K562 (cell line): Measurements from ENCODE around the gene HBEGF. TPM values are rescaled to one million over a fixed set of nuclear protein-coding genes. Genes with fewer than 3 reads are reported as not detected.
A peak's percentile ranks its signal among the peaks of the same experiment; 100 is the strongest.

ENCODE experiments used
- CAMTA2 ChIP-seq: fragments of 250-450 bp; sonication (Bioruptor Pico); conservative IDR thresholded peaks from 2 replicates; pipeline ENCODE4 v1.5.1; 2022
- CBX8 ChIP-seq: fragments of 200-600 bp; sonication (generic); IDR thresholded peaks from 2 replicates; pipeline ENCODE4 v1.6.1; 2012; ENCODE audit warnings: borderline replicate concordance, mixed run types, low read depth, mild to moderate bottlenecking, moderate library complexity, mixed read lengths, low read length, control low read depth, inconsistent platforms; ENCODE audit not compliant: poor library complexity, severe bottlenecking; ENCODE audit errors: extremely low read depth
- CTCFL ChIP-seq: IDR thresholded peaks from 2 replicates; pipeline ENCODE4 v1.6.1; 2011; ENCODE audit warnings: borderline replicate concordance, low read depth, mild to moderate bottlenecking, moderate library complexity, low read length; ENCODE audit not compliant: insufficient read depth, poor library complexity, severe bottlenecking
- HMBOX1 ChIP-seq: sonication (generic); IDR thresholded peaks from 2 replicates; pipeline ENCODE4 v1.6.1; 2016
- IRF9 ChIP-seq: fragments of 450-650 bp; IDR thresholded peaks from 2 replicates; pipeline ENCODE4 v1.6.1; 2016; ENCODE audit warnings: missing biosample characterization, missing genetic modification characterization
- MCM5 ChIP-seq: fragments of 450-650 bp; IDR thresholded peaks from 2 replicates; pipeline ENCODE4 v1.6.1; 2016; ENCODE audit warnings: low read depth
- RB1 ChIP-seq: fragments of 450-650 bp; IDR thresholded peaks from 2 replicates; pipeline ENCODE4 v1.6.1; 2017; ENCODE audit warnings: low read depth, mild to moderate bottlenecking
- RREB1 ChIP-seq: fragments of 250-450 bp; sonication (Bioruptor Pico); IDR thresholded peaks from 2 replicates; pipeline ENCODE4 v1.4.0; 2020
- WHSC1 ChIP-seq: IDR thresholded peaks from one replicate; pipeline ENCODE4 v1.6.1; 2012; ENCODE audit warnings: low read length, control low read depth, inconsistent platforms
- ZEB2 ChIP-seq: fragments of 450-650 bp; IDR thresholded peaks from 2 replicates; pipeline ENCODE4 v1.6.1; 2016
- ZNF121 ChIP-seq: sonication (generic); formaldehyde crosslinking; conservative IDR thresholded peaks from 2 replicates; pipeline ENCODE4 v1.8.0; 2022; ENCODE audit warnings: missing genetic modification reagents
- ZNF511 ChIP-seq: sonication (generic); formaldehyde crosslinking; IDR thresholded peaks from 2 replicates; pipeline ENCODE4 v1.8.0; 2022; ENCODE audit warnings: mild to moderate bottlenecking, missing genetic modification reagents
- ZNF707 ChIP-seq: fragments of 250-450 bp; sonication (Bioruptor Pico); conservative IDR thresholded peaks from 2 replicates; pipeline ENCODE4 v1.8.0; 2022; ENCODE audit warnings: inconsistent platforms, mild to moderate bottlenecking, moderate library complexity
- ZZZ3 ChIP-seq: fragments of 450-650 bp; IDR thresholded peaks from 2 replicates; pipeline ENCODE4 v1.6.1; 2016; ENCODE audit warnings: antibody characterized with exemption, mild to moderate bottlenecking, moderate library complexity
- polyA plus RNA-seq, 8 experiments: library from polyadenylated mRNA; depleted of rRNA in 4 of 8; stranded (reverse) in 5 of 8; unstranded in 3 of 8; fragments of >200 nt; fragmentation: Nextera tagmentation in 2 of 8; fragmentation: Illumina TruSeq in 1 of 8; extraction: Ambion mirVana in 2 of 8; extraction: Trizol in 1 of 8; gene quantifications; 2 replicates each; pipeline versions ENCODE4 v1.2.1 to v1.2.3, GENCODE V29; 2011 to 2014; ENCODE audit warnings: inconsistent platforms in 1 of 8, missing spikeins in 1 of 8
- total RNA-seq, 7 experiments: library from RNA; depleted of rRNA in 6 of 7; stranded (reverse); fragments of >200 nt in 6 of 7; fragmentation: Illumina TruSeq in 2 of 7; extraction: Trizol in 2 of 7; gene quantifications; 2 replicates each; pipeline versions ENCODE4 v1.2.1 to v1.2.3, GENCODE V29; 2011 to 2021; ENCODE audit warnings: low replicate concordance in 1 of 7

HBEGF gene
- total and polyA plus RNA-seq, 9 of the 15 experiments (the other 6 are each of a cell fraction or from before 2014, with no cell fraction given): 0.11 to 1.1 (median 0.60) TPM

GRCh38 chr5:140362875-140363630 is 16.6 kb upstream of the HBEGF start (continued):
- TF ChIP-seq CTCFL (peak; percentile 81), RB1 (peak; percentile 77), ZEB2 (peak; percentile 67; the same call in 1 of the 2 replicates), CAMTA2 (CRISPR knock-in tag) (no peak), WHSC1 (no peak), RREB1 (no peak), CBX8 (no peak), HMBOX1 (0 out of 2 replicates have a peak, but pooled peaks have one; percentile 38), IRF9 (no peak), ZNF707 (no peak), MCM5 (no peak), ZZZ3 (no peak), ZNF511 (CRISPR knock-in tag) (no peak), ZNF121 (CRISPR knock-in tag) (no peak)
